RKO (cell line): Measurements from ENCODE around the gene NFIL3.
"Not testable (repeated sequence)": the region's sequence is repeated elsewhere in the genome, so short reads cannot be mapped to it uniquely, and the experiment has no call there.

Experiments
- DNase-seq: peaks from one replicate; pipeline ENCODE4 v3.0.0-alpha.2; 2016; ENCODE audit warnings: low spot score

NFIL3 gene, protein sequence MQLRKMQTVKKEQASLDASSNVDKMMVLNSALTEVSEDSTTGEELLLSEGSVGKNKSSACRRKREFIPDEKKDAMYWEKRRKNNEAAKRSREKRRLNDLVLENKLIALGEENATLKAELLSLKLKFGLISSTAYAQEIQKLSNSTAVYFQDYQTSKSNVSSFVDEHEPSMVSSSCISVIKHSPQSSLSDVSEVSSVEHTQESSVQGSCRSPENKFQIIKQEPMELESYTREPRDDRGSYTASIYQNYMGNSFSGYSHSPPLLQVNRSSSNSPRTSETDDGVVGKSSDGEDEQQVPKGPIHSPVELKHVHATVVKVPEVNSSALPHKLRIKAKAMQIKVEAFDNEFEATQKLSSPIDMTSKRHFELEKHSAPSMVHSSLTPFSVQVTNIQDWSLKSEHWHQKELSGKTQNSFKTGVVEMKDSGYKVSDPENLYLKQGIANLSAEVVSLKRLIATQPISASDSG

DNA sequence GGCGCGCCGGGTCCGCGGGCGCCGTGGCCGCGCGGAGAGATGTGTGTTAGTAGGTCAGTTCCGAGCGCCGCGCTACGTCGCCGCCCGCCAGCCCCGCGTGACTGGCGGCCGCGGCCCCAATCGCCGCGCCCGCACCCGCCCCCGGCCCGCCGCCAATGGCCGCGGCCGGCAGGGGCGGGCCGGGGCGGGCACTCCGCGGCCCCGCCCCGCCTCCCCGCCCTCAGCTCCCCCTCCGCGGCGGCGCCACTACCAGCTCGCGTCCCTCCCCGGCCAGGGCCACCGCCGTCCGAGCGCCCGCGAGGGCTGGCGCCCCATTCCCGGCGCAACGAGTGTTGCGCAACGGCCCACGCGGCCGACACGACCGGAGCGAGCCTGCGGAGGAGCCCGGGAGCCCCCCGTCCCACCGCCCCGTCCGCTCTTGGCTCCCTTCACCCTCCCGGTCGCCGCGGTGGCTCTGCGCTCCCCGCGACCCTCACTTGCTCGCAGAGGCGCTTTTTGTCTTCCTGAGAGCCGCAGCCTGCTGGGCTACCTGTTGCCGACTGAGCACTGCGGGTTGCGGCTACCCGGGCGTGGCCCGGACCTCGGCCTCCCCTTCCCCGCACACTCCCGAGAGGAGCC, at the start of gene NFIL3:
TSS of gene NFIL3 (minus strand) at position 48 of the 618 bp plus-strand sequence. CDS start 13,098 bp downstream, outside the sequence.
- DNase-seq = peak; percentile 89

DNA sequence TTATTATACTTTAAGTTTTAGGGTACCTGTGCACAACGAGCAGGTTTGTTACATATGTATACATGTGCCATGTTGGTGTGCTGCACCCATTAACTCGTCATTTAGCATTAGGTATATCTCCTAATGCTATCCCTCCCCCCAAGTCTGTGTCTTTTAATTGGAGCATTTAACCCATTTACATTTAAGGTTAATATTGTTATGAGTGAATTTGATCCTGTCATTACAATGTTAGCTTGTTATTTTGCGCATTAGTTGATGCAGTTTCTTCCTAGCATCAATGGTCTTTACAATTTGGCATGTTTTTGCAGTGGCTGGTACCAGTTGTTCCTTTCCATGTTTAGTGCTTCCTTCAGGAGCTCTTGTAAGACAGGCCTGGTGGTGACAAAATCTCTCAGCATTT, 47.9 kb upstream of the NFIL3 start:
- not testable (repeated sequence) for DNase-seq

DNA sequence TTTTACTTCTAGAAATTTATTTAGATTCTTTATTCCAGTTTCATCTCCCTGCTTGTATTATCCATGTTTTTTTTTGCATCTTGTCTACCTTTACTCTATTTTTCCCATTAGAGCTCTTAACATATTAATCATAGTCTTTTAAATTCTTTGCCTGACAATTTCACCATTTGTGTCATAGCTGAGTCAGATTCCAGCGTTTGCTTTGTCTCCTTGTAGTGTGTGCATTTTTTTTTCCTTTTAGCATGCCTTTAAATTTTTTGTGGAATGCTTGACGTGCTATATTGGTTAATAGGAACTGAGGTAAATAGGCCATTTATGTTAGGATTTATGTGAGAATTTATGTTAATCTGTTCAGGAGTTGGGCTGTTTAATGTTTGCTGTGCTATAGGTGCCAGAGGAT, 41.8 kb upstream of the NFIL3 start:
- peak; percentile 23 for DNase-seq

DNA sequence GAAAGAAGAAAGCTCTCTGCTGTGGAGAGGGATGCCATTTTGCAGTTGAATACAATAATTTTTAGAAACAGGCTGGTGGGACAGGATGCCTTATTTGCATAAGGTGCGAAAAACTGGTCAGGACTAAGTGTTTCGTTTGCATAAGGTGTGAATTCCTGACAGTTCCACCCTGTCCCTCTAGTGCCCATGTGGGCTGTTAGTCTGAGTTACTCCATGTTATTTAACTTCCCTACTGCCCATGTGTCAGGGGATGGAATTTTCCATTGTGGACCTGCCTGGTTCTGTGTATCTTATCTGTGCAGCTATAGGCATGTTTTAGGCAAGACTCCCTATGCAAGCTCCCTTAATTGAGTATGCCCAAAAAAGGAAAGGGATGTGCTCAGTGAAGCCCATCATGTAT, 35.3 kb upstream of the NFIL3 start:
- no peak for DNase-seq

DNA sequence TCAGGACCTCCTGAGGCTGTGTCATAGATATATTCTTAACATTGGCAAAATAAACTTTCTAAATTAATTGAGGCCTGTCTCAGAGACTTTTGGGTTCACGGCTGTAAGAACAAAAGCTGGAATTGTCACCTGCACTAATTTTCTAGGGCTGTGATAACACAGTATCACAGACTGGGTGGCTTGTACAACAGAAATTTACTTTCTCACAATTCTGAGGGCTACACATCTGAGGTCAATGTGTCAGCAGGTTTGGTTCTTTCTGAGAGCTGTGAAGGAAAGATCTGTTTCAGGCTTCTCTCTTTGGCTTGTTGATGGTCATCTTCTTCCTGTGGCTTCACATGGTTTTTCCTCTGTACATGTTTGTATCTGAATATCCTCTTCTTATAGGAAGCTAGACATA, 29.2 kb upstream of the NFIL3 start:
- no peak for DNase-seq

DNA sequence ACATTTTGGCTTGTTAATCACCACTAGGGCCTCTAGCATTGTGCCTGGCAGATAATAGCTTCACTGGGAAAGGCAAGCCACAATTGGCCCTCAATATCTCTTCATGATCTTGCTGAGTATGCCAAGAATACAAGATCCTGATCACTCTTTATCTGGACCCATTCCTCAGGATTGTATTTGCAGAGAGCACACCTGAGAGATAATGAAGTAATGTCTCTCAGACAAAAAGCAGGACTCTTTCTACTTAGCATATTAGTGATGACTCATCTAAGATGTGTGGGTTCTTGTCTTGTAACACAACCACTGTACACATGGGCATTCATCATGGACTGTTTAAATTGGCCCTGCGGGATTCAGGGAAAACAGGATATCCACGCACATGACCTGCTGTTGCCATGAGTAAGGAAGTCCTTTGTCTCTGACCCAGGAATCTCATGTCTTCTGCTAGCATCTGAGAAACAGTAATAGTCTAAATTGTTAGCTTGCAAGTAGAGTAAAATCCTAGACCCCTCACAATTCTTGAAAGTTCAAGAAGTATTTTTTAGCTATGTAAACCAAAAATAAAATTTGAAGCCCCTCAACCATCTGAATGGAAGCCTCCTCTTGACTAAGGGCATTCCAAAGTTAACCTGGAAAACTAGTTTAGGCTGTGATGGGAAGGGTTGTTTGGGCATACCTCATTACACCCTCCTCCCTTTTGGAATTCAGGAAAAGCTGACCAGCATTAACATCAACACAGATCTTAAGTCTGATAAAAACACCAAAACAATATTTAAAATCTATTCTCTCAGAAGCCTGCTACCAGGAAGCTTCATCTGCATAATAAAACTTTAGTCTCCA, 28.0 kb upstream of the NFIL3 start:
- DNase-seq = no peak

DNA sequence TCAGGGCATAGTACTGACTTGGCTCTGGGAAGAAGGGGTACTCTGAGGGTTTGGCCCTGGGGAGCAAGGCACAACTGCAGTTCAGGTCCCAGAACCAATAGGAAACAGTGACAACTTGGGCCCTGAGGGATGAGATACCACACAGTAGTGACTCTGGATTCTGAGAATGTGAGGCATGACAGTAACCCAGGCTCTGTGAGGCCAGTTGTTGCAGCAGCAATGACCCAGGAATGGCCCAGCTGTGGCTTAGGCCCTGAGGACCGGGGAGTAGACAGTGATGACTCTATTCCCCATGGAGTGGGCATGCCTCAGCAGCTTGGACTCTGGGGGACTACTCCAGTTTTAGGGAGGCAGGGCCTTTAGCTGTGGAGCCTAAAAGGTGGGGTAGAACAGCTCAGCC, 21.5 kb upstream of the NFIL3 start:
- DNase-seq = no peak

DNA sequence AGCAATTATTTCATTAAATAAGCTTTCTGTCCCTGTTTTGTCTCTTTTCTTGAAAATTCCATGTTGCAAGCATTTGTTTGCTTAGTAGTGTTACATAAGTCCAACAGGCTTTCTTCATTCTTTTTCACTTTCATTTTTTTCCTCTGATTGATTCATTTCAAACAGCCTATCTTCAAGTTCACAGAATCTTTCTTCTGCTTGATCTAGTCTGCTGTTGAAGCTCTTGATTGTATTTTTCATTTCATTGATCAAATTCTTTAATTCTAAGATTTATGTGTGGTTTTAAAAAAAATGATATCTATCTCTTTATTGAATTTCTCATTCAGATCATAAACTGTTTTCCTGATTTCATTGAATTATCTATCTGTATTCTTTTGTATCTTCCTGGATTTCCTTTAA, 20.4 kb upstream of the NFIL3 start:
- DNase-seq = no peak

DNA sequence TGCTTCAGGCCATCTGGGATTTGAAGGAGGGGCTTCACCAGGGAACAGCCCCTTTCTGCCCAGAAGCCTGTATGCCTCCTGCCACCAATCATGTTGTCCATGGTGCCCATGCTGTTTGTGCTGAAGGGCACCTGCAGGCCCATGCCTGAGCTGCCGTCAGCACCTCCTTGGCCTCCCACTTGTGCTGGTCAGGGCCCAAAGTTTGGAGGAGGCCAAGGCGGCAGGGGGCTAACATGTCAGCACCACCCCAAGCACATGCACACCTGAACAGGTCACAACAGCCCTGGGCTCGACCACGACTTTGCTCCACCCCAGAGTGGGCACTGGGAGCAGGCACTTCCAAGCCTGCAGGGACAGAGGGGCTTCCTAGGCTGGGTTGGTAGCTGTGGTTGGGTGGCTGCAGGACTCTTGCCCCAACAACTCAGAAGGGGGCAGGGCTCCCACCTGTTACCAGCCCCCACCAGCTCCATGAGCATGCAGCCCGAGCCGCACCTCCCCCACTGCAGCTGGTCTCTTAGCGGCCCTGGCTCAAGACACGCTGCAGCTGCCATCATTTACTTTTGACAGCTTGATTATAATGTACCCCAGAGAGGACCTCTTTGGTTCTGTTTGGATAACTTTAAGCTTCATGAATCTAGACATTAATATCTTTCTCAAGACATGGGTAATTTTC, 19.8 kb upstream of the NFIL3 start:
- no peak for DNase-seq

DNA sequence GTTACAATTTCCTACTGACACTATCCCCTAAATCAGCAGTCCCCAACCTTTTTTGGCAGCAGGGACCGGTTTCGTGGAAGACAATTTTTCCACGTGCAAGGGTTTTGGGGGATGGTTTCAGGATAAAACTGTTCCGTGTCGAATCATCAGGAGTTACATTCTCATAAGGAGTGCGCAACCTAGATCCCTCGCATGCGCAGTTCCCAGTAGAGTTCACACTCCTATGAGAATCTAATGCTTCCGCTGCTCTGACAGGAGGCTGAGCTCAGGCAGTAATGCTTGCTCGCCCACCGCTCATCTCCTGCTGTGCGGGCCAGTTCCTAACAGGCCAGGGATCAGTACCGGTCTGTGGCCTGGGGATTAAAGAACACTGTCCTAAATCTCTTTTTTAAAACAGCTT, 13.2 kb upstream of the NFIL3 start:
- DNase-seq = no peak

DNA sequence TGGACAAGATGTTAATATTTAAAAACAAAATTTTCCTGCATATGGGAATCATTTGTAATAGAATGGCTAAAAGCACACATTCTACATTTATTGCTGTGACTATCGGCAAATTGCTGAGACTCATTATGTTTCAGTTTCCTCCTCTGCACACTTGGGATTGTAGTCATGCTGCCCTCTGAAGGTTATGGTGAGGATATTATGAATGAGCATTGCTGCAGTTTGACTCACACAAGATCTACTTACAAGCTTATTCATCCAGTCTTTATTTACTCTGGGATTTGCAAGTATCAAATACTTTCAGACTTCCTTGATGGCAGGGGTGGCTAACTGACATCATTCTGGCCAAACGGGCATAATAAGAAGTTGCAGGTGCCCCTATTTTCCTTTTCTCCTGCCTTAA, 9.5 kb upstream of the NFIL3 start:
- peak; percentile 99 for DNase-seq

DNA sequence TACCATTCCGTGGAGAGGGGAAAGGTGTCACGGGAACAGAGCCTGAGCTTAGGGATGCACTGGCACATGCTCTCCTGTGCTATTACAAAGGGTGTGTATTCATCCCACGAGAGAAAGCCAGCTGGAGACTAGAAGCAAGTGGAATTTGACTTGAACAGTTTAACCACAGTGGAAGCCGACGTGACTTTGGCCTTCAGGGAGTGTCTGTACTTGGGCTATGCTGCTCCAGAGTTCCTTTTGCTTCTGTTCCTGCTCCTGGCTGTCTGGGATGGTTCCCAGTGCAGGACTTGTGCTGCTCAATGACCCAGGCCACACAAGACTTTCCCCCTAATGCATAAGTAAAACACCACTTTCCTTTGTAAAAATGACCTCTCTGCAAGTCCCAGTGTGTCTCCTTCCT, 7.9 kb upstream of the NFIL3 start:
- no peak for DNase-seq

DNA sequence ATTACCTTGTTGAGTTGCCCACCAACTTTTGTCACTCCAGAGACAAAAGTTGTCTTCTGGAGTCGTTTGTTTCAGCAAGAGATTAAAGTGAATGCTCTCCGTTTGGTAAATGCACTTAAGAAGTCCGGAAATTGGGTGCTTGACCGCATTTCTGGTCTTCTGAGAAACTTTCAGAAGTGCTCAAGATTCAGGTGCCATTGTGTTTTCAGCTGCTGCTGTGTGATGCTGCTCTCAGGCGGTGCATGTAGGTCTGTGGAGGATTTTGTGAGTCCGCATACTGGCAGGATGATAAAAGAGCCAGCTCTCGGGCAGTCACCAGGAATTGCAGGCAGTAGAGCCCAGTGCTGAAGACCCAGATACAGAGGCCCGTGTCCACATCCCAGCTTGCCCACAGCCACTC, 5.9 kb upstream of the NFIL3 start:
- no peak for DNase-seq

DNA sequence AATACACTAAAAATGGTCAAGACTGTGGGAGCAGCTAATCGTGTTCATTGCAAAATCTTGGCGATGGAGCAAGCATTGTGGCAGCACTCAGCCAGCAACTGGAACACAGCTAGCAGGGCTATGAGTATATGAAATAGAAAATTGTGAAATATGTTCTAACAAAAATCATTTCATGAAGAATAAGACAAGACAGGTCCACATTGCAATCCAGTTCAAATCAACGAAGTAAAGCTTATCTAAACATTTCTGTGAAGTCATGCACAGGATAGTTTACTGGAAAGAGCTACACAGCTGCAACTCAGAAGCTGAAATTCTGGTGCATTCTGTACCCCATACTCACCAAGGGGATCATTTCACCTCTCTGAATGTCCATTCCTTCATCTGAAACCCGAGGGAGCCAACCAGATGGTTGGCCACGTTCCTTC, 5.3 kb upstream of the NFIL3 start:
- no peak for DNase-seq

DNA sequence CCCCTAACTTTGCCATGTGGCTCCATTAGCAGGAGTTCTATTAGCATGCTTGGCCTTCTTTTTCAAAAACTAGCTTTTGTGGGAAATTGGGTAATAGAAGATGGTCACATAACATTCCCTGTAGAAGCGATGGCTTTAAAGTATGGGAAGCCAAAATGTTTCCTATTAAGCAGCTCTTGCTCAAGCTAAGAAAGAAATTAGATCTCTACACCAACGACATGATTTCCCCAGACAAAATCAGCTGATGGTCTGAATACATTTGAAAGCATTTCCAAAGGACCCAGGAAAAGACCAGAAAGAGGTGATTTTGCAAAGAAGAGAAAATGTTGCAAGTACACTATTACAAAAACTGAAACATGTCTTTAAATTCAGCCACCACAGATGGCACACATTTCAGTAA, 4.8 kb upstream of the NFIL3 start:
- no peak for DNase-seq

DNA sequence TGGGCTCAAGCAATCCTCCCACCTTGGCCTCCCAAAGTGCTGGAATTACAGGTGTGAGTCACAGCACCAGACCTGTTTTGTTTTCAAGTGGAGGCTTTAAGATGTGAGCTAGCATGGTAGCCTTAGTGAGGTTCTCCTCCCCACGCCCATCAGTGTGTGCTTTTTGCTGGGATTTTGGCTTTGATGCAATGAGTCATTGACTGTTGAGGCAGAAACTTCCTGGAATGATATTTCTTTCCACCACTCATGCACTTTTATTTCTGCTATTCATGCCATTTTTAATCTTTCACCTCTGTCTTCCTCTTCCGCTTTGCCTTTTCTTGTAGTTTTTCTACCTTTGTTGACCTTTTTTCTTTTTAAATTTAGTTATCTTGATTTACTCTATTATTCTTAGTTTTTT, 4.2 kb upstream of the NFIL3 start:
- peak; percentile 25 for DNase-seq

DNA sequence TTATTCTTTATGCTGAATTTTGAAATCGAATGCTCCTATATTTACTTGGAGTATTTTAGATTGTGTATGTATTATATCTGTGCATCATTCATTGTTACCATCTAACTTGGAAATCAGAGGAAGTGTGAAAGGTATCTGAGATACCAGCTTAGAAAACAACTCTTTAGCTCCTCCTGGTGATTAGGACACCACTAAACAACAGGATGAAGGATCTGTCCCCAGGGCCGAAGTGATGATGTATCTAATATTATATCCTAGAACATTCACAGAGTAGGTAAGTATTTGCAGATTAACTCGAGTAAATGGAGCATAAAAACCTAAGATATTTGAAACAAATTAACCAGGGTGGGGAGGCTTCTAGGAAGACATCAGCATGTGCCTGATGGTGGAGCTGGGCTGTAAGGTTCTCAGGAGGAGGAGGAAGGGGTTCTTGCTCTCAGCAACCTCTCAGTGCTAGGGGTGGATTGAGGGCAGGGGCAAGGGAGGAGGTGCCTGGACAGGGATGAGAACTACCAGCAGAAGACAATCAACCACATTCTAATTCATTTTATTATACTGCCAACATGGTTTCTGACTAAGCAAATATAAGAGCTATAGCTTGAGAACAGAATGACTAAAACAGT, 2.6 kb upstream of the NFIL3 start:
- peak; percentile 73 for DNase-seq

DNA sequence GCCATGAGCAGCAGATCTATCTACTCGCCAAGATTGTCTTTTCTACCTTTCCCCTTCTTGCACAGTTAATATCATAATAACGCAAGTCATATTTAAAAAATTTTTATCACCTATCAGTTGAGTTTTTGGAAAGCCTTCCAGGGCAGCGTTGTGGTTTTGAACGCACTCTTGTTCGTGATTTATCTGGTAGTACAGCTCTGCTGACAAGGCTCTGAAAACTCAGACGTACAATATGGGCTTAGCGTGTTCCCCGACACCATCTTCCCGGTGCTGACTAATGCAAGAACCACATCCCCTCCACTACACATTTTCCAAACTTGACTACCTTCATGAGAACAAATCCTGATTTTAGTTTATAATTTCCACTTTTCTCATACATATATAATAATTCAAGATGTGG, 1.6 kb upstream of the NFIL3 start:
- no peak for DNase-seq

DNA sequence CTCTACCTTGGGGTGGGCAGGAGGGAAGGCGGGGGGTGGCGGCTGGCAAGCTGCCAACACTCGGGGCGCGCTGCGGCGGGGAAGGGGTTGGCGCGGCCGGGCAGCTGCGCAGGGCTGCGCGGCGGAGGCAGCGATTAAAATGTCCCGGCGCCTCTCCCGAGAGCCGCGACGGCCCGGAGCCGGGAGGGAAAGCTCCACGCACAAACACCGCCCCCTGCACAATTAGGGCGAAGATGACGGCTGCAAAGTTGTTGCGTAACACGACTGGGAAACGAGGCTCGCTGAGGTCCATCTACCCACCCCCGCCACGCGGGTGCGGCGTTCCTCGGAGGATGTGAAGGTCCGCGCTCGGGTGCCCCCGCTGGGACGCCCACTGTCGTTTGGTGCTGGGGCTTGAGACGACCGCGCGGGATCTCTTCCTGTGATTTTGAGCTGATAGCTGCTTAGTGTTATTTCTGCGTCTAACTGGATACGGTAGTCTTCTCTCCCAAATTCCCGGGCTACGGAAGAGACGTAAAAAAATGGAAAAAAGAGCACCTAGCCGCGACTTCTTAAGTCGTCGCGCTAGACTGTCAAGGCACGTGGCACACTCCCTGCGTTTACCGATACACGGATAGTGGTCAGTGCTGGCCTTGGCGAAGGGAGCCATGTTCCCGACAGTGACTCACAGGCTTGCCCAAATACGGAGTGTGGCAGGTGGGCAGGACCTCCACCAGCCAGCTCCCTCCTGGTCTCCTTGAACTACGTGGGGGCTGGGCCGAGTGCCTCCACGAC, 958 bp upstream of the NFIL3 start:
- peak; percentile 78 for DNase-seq

DNA sequence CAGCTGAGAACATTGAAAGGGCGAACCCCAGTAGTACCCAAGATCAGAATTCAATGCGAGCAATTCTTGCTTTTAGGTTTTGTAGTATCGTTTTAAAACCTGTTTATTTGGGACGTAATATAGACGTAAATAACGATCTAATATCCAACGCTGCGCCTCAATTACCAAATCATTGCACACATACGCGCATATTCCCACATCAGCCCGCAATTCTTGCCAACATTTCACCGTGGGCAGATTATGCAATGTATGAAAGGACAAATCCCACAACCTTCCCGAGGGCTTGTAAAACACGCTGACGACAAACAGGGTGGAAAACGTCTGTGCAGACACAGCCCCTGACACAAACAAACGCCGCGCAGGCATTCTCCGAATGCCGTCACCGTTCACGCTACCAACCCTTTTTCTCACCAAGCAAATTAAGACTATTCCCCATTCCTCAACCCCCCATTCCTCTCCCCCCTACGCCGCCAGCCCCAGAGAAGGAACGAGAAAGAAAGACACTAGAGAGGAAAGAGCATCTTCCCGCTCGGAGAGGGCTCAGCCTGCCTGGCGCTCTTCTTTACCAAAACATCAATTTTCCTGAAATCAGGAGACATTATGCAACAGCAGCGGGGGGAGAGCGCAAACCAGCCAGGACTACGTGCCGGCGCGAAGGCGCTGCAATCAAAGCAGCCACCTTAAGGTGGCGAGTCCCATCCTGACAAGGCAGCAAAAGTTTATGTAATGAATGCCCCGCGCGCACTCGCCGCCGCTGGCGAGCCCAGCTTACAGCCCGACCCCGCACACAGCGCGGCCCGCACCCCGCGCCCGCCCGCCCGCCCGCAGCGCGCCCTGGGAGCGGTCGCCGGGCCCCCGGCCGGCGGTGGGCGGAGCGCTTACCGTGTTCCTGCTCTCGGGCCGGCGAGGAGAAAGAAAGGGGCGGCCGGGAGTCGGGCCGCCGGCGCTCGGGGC, 597 bp downstream of the NFIL3 start:
- DNase-seq = peak; percentile 87
